COLO668 (cell line): ENCODE measurements around the gene KIAA1217.
"Not testable (repeated sequence)": the region's sequence is repeated elsewhere in the genome, so short reads cannot be mapped to it uniquely, and the experiment has no call there.

Experiments used
- DNase-seq: peaks from one replicate; lab custom pipeline; 2025; ENCODE audit not compliant: unreplicated experiment; lab: John Stamatoyannopoulos, UW

The KIAA1217 gene

GRCh38 chr10:24333736-24334135 lies 124.8 kb downstream of the KIAA1217 start:
- no peak for DNase-seq

GRCh38 chr10:24334279-24334939 lies 125.5 kb downstream of the KIAA1217 start:
- no peak for DNase-seq

- not testable (repeated sequence) for DNase-seq
These were observed 128.8 kb downstream of the KIAA1217 start for GRCh38 chr10:24337723-24338122.

- no peak for DNase-seq
These were observed 130.4 kb downstream of the KIAA1217 start for GRCh38 chr10:24339387-24339786.

GRCh38 chr10:24340446-24340845 lies 131.5 kb downstream of the KIAA1217 start:
- no peak for DNase-seq

- no peak for DNase-seq
These were observed 131.9 kb downstream of the KIAA1217 start for GRCh38 chr10:24340883-24341282.

- no peak for DNase-seq
These were observed 132.4 kb downstream of the KIAA1217 start for GRCh38 chr10:24341371-24341770.

GRCh38 chr10:24341897-24342296 lies 133.0 kb downstream of the KIAA1217 start:
- DNase-seq = no peak

- DNase-seq = no peak
These were observed 134.7 kb downstream of the KIAA1217 start for GRCh38 chr10:24343686-24344085.

- DNase-seq = no peak
These were observed 135.3 kb downstream of the KIAA1217 start for GRCh38 chr10:24344279-24344678.

GRCh38 chr10:24344695-24345463 lies 135.9 kb downstream of the KIAA1217 start:
- no peak for DNase-seq

- no peak for DNase-seq
These were observed 138.1 kb downstream of the KIAA1217 start for GRCh38 chr10:24346877-24347519.

- no peak for DNase-seq
These were observed 140.6 kb downstream of the KIAA1217 start for GRCh38 chr10:24349379-24350001.

- no peak for DNase-seq
These were observed 141.4 kb downstream of the KIAA1217 start for GRCh38 chr10:24350070-24350921.

GRCh38 chr10:24350922-24351225 lies 141.9 kb downstream of the KIAA1217 start:
- not testable (repeated sequence) for DNase-seq

GRCh38 chr10:24351961-24352360 lies 143.0 kb downstream of the KIAA1217 start:
- DNase-seq = no peak

- no peak for DNase-seq
These were observed 143.5 kb downstream of the KIAA1217 start for GRCh38 chr10:24352399-24352798.

- DNase-seq = no peak
These were observed 144.4 kb downstream of the KIAA1217 start for GRCh38 chr10:24353319-24353718.

- no peak for DNase-seq
These were observed 146.2 kb downstream of the KIAA1217 start for GRCh38 chr10:24355056-24355688.

- DNase-seq = no peak
These were observed 148.5 kb downstream of the KIAA1217 start for GRCh38 chr10:24357344-24358004.
